DND-41 (cell line): Measurements from ENCODE around the gene ZNF37A.
"Not testable (repeated sequence)": the region's sequence is repeated elsewhere in the genome, so short reads cannot be mapped to it uniquely, and the experiment has no call there.

ENCODE experiments used
- ATAC-seq: fragments of 200-7000 bp; cut with Tn5 transposase; 3 replicates; pipeline ENCODE4 v1.9.1; 2021; ENCODE audit warnings: low read depth; ENCODE audit not compliant: insufficient read depth
- DNase-seq: peaks from one replicate; pipeline ENCODE4 v3.0.0-alpha.2; 2020
- H2AFZ ChIP-seq: 2 replicates; pipeline ENCODE4 v1.6.0; 2012; ENCODE audit warnings: low read depth, low read length
- H3K27ac ChIP-seq: 2 replicates; pipeline ENCODE4 v1.5.1; 2012; ENCODE audit warnings: low read length, inconsistent platforms
- H3K27me3 ChIP-seq: fragments of 200-600 bp; sonication (generic); 2 replicates; pipeline ENCODE4 v1.6.0; 2012; ENCODE audit warnings: low read length, mild to moderate bottlenecking, inconsistent platforms; ENCODE audit not compliant: insufficient read depth, poor library complexity
- H3K36me3 ChIP-seq: 2 replicates; pipeline ENCODE4 v1.5.1; 2012; ENCODE audit warnings: low read length, inconsistent platforms; ENCODE audit not compliant: insufficient read depth
- H3K4me1 ChIP-seq: 2 replicates; pipeline ENCODE4 v1.5.1; 2012; ENCODE audit warnings: mild to moderate bottlenecking, low read length; ENCODE audit not compliant: insufficient read depth
- H3K4me2 ChIP-seq: 2 replicates; pipeline ENCODE4 v1.6.0; 2012; ENCODE audit warnings: mild to moderate bottlenecking, moderate library complexity, low read length, inconsistent platforms; ENCODE audit not compliant: insufficient read depth
- H3K4me3 ChIP-seq, 2 experiments: fragments of 200-600 bp in 1 of 2; shearing (Covaris generic) in 1 of 2; 2 replicates each; pipeline ENCODE4 v1.5.1; 2012 to 2016; ENCODE audit warnings: inconsistent platforms in 2 of 2, low read length in 2 of 2, mild to moderate bottlenecking in 2 of 2, low read depth in 1 of 2, moderate library complexity in 1 of 2
- H3K79me2 ChIP-seq: 2 replicates; pipeline ENCODE4 v1.6.0; 2012; ENCODE audit warnings: low read length, inconsistent platforms; ENCODE audit not compliant: insufficient read depth
- H3K9ac ChIP-seq: 2 replicates; pipeline ENCODE4 v1.6.0; 2012; ENCODE audit warnings: low read depth, mild to moderate bottlenecking, inconsistent platforms, low read length, moderate library complexity
- H3K9me3 ChIP-seq: 2 replicates; pipeline ENCODE4 v1.5.1; 2012; ENCODE audit warnings: low read length, moderate library complexity, mild to moderate bottlenecking, inconsistent platforms; ENCODE audit not compliant: insufficient read depth, severe bottlenecking
- H4K20me1 ChIP-seq: 2 replicates; pipeline ENCODE4 v1.6.0; 2012; ENCODE audit warnings: low read length; ENCODE audit not compliant: insufficient read depth
- CTCF ChIP-seq: IDR thresholded peaks from 2 replicates; pipeline ENCODE4 v1.5.1; 2012; ENCODE audit warnings: borderline replicate concordance, low read length, moderate library complexity, mild to moderate bottlenecking; ENCODE audit not compliant: poor library complexity, severe bottlenecking; ENCODE audit errors: extremely low read depth
- EZH2 ChIP-seq: IDR thresholded peaks from 3 replicates; pipeline ENCODE4 v1.6.1; 2012; ENCODE audit warnings: borderline replicate concordance, low read depth, mild to moderate bottlenecking, moderate library complexity, low read length, inconsistent platforms; ENCODE audit not compliant: severe bottlenecking

Gene ZNF37A

DNA sequence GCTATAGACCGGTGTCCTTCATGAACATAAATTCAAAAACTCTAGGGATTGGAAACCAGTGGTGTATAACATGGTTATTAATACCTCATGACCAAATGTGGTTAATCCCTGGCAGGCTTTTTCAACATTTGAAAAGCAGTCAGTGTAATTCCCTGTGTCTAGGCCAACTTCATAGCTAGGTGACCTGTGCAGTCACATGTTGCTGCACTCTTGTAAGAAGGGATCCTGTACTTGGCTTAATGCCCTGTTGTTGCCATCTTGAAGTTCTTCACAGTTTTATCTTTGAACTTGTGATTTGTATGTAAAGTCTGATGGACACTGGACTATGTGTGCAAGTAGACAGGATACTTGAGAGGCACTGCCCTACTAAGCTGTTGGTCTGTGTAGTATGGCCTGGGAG is 43.9 kb upstream of the ZNF37A start:
- peaks cover 54% of the 10 kb centered on the region for H3K36me3 ChIP-seq
- H3K4me2 ChIP-seq, result no peak overlapping the region
- H4K20me1 ChIP-seq, result no peaks in the 10 kb centered on the region
- H3K9ac ChIP-seq, result no peak overlapping the region
- no peak for TF ChIP-seq CTCF
- TF ChIP-seq EZH2, result no peak
- ATAC-seq (no peak), DNase-seq (no peak)
- H3K4me3 ChIP-seq, result no peak overlapping the region
- H2AFZ ChIP-seq, result no peak overlapping the region
- peaks cover 27% of the 10 kb centered on the region for H3K9me3 ChIP-seq
- peaks cover 7% of the 10 kb centered on the region; the same call in 1 of the 2 replicates for H3K79me2 ChIP-seq
- no peaks in the 10 kb centered on the region for H3K27me3 ChIP-seq
- H3K4me1 ChIP-seq, result no peaks in the 10 kb centered on the region
- H3K27ac ChIP-seq, result no peak overlapping the region

DNA sequence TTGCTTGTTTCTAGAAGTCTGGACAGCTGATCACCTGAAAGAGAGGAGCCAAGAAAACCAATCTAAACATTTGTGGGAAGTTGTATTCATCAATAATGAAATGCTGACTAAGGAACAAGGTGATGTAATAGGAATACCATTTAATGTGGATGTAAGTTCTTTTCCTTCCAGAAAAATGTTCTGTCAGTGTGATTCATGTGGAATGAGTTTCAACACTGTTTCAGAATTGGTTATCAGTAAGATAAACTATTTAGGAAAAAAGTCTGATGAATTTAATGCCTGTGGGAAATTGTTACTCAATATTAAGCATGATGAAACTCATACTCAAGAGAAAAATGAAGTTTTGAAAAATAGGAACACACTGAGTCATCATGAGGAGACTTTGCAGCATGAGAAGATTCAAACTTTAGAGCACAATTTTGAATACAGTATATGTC is 39.8 kb upstream of the ZNF37A start:
- Histone ChIP-seq H3K9ac (no peak overlapping the region), H3K36me3 (peaks cover 77% of the 10 kb centered on the region), H4K20me1 (no peaks in the 10 kb centered on the region), H3K9me3 (peaks cover 43% of the 10 kb centered on the region), H2AFZ (no peak overlapping the region), H3K79me2 (no peaks in the 10 kb centered on the region), H3K4me2 (no peak overlapping the region), H3K4me3 (no peak overlapping the region), H3K27ac (no peak overlapping the region), H3K27me3 (no peaks in the 10 kb centered on the region), H3K4me1 (no peaks in the 10 kb centered on the region)
- no peak for DNase-seq
- ATAC-seq, result no peak
- TF ChIP-seq CTCF (no peak), EZH2 (no peak)

- not testable (repeated sequence) for H4K20me1 ChIP-seq, H3K79me2 ChIP-seq, H3K9ac ChIP-seq, DNase-seq, H3K4me3 ChIP-seq, H3K27ac ChIP-seq, H3K4me1 ChIP-seq, H3K4me2 ChIP-seq, ATAC-seq, H3K27me3 ChIP-seq, H2AFZ ChIP-seq
- Histone ChIP-seq H3K9me3 (peaks cover 43% of the 10 kb centered on the region), H3K36me3 (peaks cover 76% of the 10 kb centered on the region)
Observed at GRCh38 chr10:38055274-38055894, 38.8 kb upstream of the ZNF37A start.

DNA sequence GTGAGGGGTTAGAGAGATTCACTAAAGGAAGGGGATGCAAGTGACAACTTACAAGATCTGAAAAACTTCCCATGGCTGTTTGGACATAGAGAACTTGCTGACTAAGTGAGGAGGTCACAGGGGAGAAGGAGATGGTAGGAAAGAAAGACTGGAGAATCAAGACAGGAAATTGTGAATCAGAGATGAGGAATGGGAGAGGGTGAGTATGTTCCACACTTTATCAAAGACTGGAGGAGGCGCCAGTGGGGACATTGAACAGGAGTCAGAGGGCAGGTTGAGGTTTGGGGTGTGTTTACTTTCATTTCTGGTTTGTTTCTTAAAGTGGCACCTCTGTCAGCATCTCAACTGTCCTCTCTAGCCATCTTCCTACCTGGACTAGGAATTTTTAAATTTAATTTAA is 24.5 kb upstream of the ZNF37A start:
- H4K20me1 ChIP-seq, H2AFZ ChIP-seq, H3K9ac ChIP-seq, H3K27me3 ChIP-seq, H3K79me2 ChIP-seq, H3K36me3 ChIP-seq, H3K4me1 ChIP-seq, H3K4me2 ChIP-seq, H3K9me3 ChIP-seq, H3K27ac ChIP-seq, H3K4me3 ChIP-seq, DNase-seq: not testable (repeated sequence)
- 0 out of 3 replicates have a peak, but pooled peaks have one; percentile 35 for ATAC-seq
